GM12878 (cell line): ENCODE results near the gene NIFK.

Source experiments
- CTCF ChIP-seq, 3 experiments: IDR thresholded peaks in 2 of 3; conservative IDR thresholded peaks in 1 of 3; 2 replicates each; pipeline ENCODE4 v1.5.1; 2011; ENCODE audit warnings: low read depth in 3 of 3, low read length in 3 of 3, mild to moderate bottlenecking in 3 of 3, control low read depth in 2 of 3, moderate library complexity in 2 of 3, inconsistent platforms in 1 of 3, mixed read lengths in 1 of 3; ENCODE audit not compliant: control insufficient read depth in 2 of 3, insufficient read depth in 1 of 3; ENCODE audit errors: extremely low read depth in 1 of 3
- E2F4 ChIP-seq: IDR thresholded peaks from 2 replicates; pipeline ENCODE4 v1.6.1; 2012; ENCODE audit warnings: low read depth, low read length, improper control_type of control experiment
- EZH2 ChIP-seq: IDR thresholded peaks from 2 replicates; pipeline ENCODE4 v1.6.1; 2012; ENCODE audit warnings: low read depth, mild to moderate bottlenecking, control low read depth, inconsistent platforms, low read length, borderline replicate concordance; ENCODE audit not compliant: control insufficient read depth
- MXI1 ChIP-seq: fragments of 150-350 bp; IDR thresholded peaks from 2 replicates; pipeline ENCODE4 v1.6.1; 2011; ENCODE audit warnings: low read depth, mild to moderate bottlenecking, inconsistent platforms, low read length, improper control_type of control experiment
- PML ChIP-seq: IDR thresholded peaks from 2 replicates; pipeline ENCODE4 v1.6.1; 2012; ENCODE audit warnings: low read length, inconsistent platforms
- POLR2AphosphoS5 ChIP-seq: IDR thresholded peaks from 2 replicates; pipeline ENCODE4 v1.6.1; 2011; ENCODE audit warnings: mild to moderate bottlenecking, low read length, inconsistent platforms
- RAD51 ChIP-seq: fragments of 450-650 bp; IDR thresholded peaks from 2 replicates; pipeline ENCODE4 v1.6.1; 2016; ENCODE audit warnings: moderate library complexity, mild to moderate bottlenecking, inconsistent platforms
- SIN3A ChIP-seq: IDR thresholded peaks from 2 replicates; pipeline ENCODE4 v1.6.1; 2012; ENCODE audit warnings: low read depth, low read length, improper control_type of control experiment
- TBL1XR1 ChIP-seq: IDR thresholded peaks from 2 replicates; pipeline ENCODE4 v1.6.1; 2012; ENCODE audit warnings: low read depth, low read length, improper control_type of control experiment
- USF2 ChIP-seq: IDR thresholded peaks from 2 replicates; pipeline ENCODE4 v1.6.1; 2011; ENCODE audit warnings: low read depth, low read length, improper control_type of control experiment, borderline replicate concordance
- ZNF24 ChIP-seq: fragments of 450-650 bp; IDR thresholded peaks from 2 replicates; pipeline ENCODE4 v1.6.1; 2017; ENCODE audit warnings: antibody characterized with exemption, mild to moderate bottlenecking

GRCh38 chr2:121774235-121774634, 37.6 kb upstream of the NIFK start:
- TF ChIP-seq TBL1XR1 (no peak), MXI1 (no peak), SIN3A (no peak), USF2 (no peak), CTCF (IDR thresholded peaks at IDR 0.05 in 2 of 3, conservative IDR thresholded peaks at IDR 0.05 in 1 of 3; ENCODE audit: control insufficient read depth in 2 of 3, extremely low read depth in 1 of 3, insufficient read depth in 1 of 3, low read depth in 3 of 3, low read length in 3 of 3) (no peak), E2F4 (no peak), PML (no peak), ZNF24 (no peak), EZH2 (no peak), POLR2AphosphoS5 (no peak), RAD51 (no peak)
